ENCODE results near the gene ZNF716. TPM values are rescaled to one million over a fixed set of nuclear protein-coding genes. Genes with fewer than 3 reads are reported as not detected.

Gene ZNF716
- total and polyA plus RNA-seq, 2 of the 13 experiments (the other 11 are each of a cell fraction or from before 2014, with no cell fraction given) = not detected

DNA sequence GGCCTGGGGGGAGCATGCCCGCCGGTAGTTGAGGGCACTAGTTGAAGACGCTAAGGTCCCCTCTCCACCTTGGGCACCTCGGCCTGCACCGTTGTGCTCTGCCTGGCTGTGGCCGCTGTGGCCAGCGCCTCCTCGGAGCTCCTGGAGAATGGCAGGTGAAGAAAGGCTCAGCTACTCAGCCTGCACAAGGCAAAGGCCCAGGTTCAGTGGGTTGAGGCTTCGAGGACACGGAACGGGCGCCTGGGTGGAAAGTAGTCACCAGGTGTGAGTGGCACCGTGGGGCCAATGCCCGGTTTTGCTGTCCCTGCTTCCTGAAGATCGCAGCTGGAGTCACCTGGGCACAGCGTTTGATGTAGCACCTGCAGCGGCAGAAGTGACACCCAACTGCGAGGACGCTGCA, 12.4 kb upstream of the ZNF716 start:
- Histone ChIP-seq H3K4me1 (ENCODE audit: insufficient read depth, low read length) (no peaks in the 10 kb centered on the region), H3K27me3 (ENCODE audit: control insufficient read depth in 1 of 2, insufficient read depth in 2 of 2, low read length in 2 of 2) (no peaks in the 10 kb centered on the region), H3K9me3 (ENCODE audit: low read length) (peaks cover 78% of the 10 kb centered on the region), H2AFZ (ENCODE audit: low read length) (no peak overlapping the region), H3K79me2 (ENCODE audit: insufficient read depth, low read length) (no peaks in the 10 kb centered on the region), H3K9ac (ENCODE audit: insufficient read depth, low read depth, low read length) (no peak overlapping the region), H3K36me3 (replicated peaks in 1 of 2; ENCODE audit: control insufficient read depth in 1 of 2, insufficient read depth in 2 of 2, low read length in 2 of 2) (no peaks in the 10 kb centered on the region), H4K20me1 (ENCODE audit: insufficient read depth, low read length) (no peaks in the 10 kb centered on the region), H3K4me2 (ENCODE audit: low read depth, low read length) (no peak overlapping the region), H3K27ac (ENCODE audit: extremely low read length, insufficient read depth, low read length) (no peak overlapping the region), H3K4me3 (replicated peaks in 1 of 3; ENCODE audit: insufficient read depth in 1 of 3, low read depth in 2 of 3, low read length in 3 of 3) (no peak overlapping the region)
- BruUV-seq (replicated peaks) = no TSS peak
- in situ Hi-C loops (cut with HindIII; ENCODE audit: extremely low pct_ligation_motif_present, low pct_unique_long_range_greater_than_20kb) (no loop called here), intact Hi-C loops (cut with micrococcal nuclease; ENCODE audit: unreplicated experiment) (no loop called here)
- CTCF ChIA-PET (ENCODE audit: low intra/inter-chr PET ratio, low total read pairs) = no interaction called here
- TF ChIP-seq PHB2 (IDR thresholded peaks at IDR 0.05; ENCODE audit: partially characterized antibody) (no peak), HNRNPL (IDR thresholded peaks at IDR 0.05; ENCODE audit: low read depth, low read length) (no peak), GPN1 (CRISPR knock-in tag; IDR thresholded peaks at IDR 0.05; ENCODE audit: borderline replicate concordance) (no peak), SUZ12 (IDR thresholded peaks at IDR 0.05; ENCODE audit: low read depth, low read length) (no peak), ZNF468 (CRISPR knock-in tag; IDR thresholded peaks at IDR 0.05) (no peak), ATF7 (IDR thresholded peaks at IDR 0.05) (no peak), ATF7 (CRISPR knock-in tag; IDR thresholded peaks at IDR 0.05) (no peak), JUND (CRISPR knock-in tag; IDR thresholded peaks at IDR 0.05) (no peak), ZNF598 (CRISPR knock-in tag; IDR thresholded peaks at IDR 0.05; ENCODE audit: borderline replicate concordance) (no peak), DNMT3B (CRISPR knock-in tag; conservative IDR thresholded peaks at IDR 0.05) (no peak), TBL1XR1 (IDR thresholded peaks at IDR 0.05; ENCODE audit: borderline replicate concordance, low read length, partially characterized antibody) (no peak)
- TF ChIP-seq, protein P1, sequence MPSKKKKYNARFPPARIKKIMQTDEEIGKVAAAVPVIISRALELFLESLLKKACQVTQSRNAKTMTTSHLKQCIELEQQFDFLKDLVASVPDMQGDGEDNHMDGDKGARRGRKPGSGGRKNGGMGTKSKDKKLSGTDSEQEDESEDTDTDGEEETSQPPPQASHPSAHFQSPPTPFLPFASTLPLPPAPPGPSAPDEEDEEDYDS (CRISPR knock-in tag; IDR thresholded peaks at IDR 0.05) = no peak
- TF ChIP-seq, protein P2, sequence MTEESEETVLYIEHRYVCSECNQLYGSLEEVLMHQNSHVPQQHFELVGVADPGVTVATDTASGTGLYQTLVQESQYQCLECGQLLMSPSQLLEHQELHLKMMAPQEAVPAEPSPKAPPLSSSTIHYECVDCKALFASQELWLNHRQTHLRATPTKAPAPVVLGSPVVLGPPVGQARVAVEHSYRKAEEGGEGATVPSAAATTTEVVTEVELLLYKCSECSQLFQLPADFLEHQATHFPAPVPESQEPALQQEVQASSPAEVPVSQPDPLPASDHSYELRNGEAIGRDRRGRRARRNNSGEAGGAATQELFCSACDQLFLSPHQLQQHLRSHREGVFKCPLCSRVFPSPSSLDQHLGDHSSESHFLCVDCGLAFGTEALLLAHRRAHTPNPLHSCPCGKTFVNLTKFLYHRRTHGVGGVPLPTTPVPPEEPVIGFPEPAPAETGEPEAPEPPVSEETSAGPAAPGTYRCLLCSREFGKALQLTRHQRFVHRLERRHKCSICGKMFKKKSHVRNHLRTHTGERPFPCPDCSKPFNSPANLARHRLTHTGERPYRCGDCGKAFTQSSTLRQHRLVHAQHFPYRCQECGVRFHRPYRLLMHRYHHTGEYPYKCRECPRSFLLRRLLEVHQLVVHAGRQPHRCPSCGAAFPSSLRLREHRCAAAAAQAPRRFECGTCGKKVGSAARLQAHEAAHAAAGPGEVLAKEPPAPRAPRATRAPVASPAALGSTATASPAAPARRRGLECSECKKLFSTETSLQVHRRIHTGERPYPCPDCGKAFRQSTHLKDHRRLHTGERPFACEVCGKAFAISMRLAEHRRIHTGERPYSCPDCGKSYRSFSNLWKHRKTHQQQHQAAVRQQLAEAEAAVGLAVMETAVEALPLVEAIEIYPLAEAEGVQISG (CRISPR knock-in tag; IDR thresholded peaks at IDR 0.05) = no peak
- TF ChIP-seq, protein P3, sequence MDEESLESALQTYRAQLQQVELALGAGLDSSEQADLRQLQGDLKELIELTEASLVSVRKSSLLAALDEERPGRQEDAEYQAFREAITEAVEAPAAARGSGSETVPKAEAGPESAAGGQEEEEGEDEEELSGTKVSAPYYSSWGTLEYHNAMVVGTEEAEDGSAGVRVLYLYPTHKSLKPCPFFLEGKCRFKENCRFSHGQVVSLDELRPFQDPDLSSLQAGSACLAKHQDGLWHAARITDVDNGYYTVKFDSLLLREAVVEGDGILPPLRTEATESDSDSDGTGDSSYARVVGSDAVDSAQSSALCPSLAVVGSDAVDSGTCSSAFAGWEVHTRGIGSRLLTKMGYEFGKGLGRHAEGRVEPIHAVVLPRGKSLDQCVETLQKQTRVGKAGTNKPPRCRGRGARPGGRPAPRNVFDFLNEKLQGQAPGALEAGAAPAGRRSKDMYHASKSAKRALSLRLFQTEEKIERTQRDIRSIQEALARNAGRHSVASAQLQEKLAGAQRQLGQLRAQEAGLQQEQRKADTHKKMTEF (CRISPR knock-in tag; IDR thresholded peaks at IDR 0.05) = no peak
- TF ChIP-seq, protein P4, sequence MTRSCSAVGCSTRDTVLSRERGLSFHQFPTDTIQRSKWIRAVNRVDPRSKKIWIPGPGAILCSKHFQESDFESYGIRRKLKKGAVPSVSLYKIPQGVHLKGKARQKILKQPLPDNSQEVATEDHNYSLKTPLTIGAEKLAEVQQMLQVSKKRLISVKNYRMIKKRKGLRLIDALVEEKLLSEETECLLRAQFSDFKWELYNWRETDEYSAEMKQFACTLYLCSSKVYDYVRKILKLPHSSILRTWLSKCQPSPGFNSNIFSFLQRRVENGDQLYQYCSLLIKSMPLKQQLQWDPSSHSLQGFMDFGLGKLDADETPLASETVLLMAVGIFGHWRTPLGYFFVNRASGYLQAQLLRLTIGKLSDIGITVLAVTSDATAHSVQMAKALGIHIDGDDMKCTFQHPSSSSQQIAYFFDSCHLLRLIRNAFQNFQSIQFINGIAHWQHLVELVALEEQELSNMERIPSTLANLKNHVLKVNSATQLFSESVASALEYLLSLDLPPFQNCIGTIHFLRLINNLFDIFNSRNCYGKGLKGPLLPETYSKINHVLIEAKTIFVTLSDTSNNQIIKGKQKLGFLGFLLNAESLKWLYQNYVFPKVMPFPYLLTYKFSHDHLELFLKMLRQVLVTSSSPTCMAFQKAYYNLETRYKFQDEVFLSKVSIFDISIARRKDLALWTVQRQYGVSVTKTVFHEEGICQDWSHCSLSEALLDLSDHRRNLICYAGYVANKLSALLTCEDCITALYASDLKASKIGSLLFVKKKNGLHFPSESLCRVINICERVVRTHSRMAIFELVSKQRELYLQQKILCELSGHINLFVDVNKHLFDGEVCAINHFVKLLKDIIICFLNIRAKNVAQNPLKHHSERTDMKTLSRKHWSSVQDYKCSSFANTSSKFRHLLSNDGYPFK (CRISPR knock-in tag; IDR thresholded peaks at IDR 0.05; ENCODE audit: borderline replicate concordance) = no peak
- TF ChIP-seq, protein P5, sequence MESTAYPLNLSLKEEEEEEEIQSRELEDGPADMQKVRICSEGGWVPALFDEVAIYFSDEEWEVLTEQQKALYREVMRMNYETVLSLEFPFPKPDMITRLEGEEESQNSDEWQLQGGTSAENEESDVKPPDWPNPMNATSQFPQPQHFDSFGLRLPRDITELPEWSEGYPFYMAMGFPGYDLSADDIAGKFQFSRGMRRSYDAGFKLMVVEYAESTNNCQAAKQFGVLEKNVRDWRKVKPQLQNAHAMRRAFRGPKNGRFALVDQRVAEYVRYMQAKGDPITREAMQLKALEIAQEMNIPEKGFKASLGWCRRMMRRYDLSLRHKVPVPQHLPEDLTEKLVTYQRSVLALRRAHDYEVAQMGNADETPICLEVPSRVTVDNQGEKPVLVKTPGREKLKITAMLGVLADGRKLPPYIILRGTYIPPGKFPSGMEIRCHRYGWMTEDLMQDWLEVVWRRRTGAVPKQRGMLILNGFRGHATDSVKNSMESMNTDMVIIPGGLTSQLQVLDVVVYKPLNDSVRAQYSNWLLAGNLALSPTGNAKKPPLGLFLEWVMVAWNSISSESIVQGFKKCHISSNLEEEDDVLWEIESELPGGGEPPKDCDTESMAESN (CRISPR knock-in tag; conservative IDR thresholded peaks at IDR 0.05) = no peak
- TF ChIP-seq, protein P6, sequence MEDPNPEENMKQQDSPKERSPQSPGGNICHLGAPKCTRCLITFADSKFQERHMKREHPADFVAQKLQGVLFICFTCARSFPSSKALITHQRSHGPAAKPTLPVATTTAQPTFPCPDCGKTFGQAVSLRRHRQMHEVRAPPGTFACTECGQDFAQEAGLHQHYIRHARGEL (CRISPR knock-in tag; IDR thresholded peaks at IDR 0.05) = no peak
- DNase-seq (ENCODE audit: low spot score) (no peak), FAIRE-seq (no peak), ATAC-seq (no peak)
- WGBS (ENCODE audit: low lambda C conversion rate) = 80% methylated on average over 2 of the region's 19 CpGs
- POLR2A ChIA-PET = no interaction called here
